ENCODE data around the gene S100PBP.
"Not testable (repeated sequence)": the region's sequence is repeated elsewhere in the genome, so short reads cannot be mapped to it uniquely, and the experiment has no call there.

The S100PBP gene

GRCh38 chr1:32779242-32779641 lies 38.2 kb upstream of the S100PBP start:
- DNase-seq (ENCODE audit: low spot score), result no peak
- no peak for TF ChIP-seq CTCF (IDR thresholded peaks at IDR 0.05)
- Histone ChIP-seq H3K27ac (no peak overlapping the region), H3K4me3 (no peak overlapping the region)

GRCh38 chr1:32780005-32780404 lies 37.4 kb upstream of the S100PBP start:
- Histone ChIP-seq H3K27ac (no peak overlapping the region), H3K4me3 (no peak overlapping the region)
- no peak for TF ChIP-seq CTCF (IDR thresholded peaks at IDR 0.05)
- no peak for DNase-seq (ENCODE audit: low spot score)

- no peak overlapping the region for H3K27ac ChIP-seq
- H3K4me3 ChIP-seq, result no peak overlapping the region
- DNase-seq (ENCODE audit: low spot score), result no peak
- TF ChIP-seq CTCF (IDR thresholded peaks at IDR 0.05), result no peak
Observed at GRCh38 chr1:32780628-32781234, 36.7 kb upstream of the S100PBP start.

GRCh38 chr1:32782086-32782485 lies 35.4 kb upstream of the S100PBP start:
- DNase-seq (ENCODE audit: low spot score), result no peak
- no peak for TF ChIP-seq CTCF (IDR thresholded peaks at IDR 0.05)
- no peak overlapping the region for H3K4me3 ChIP-seq
- H3K27ac ChIP-seq, result no peak overlapping the region

- H3K4me3 ChIP-seq, result no peak overlapping the region
- no peak overlapping the region for H3K27ac ChIP-seq
- DNase-seq (ENCODE audit: low spot score), result no peak
- no peak for TF ChIP-seq CTCF (IDR thresholded peaks at IDR 0.05)
Observed at GRCh38 chr1:32783851-32784250, 33.6 kb upstream of the S100PBP start.

- no peak for TF ChIP-seq CTCF (IDR thresholded peaks at IDR 0.05)
- Histone ChIP-seq H3K4me3 (no peak overlapping the region), H3K27ac (no peak overlapping the region)
- DNase-seq (ENCODE audit: low spot score), result no peak
Observed at GRCh38 chr1:32784817-32785216, 32.6 kb upstream of the S100PBP start.

- DNase-seq (ENCODE audit: low spot score), result no peak
- no peak overlapping the region for H3K27ac ChIP-seq
- TF ChIP-seq CTCF (IDR thresholded peaks at IDR 0.05), result no peak
- H3K4me3 ChIP-seq, result no peak overlapping the region
Observed at GRCh38 chr1:32786856-32787255, 30.6 kb upstream of the S100PBP start.

- H3K27ac ChIP-seq; DNase-seq (ENCODE audit: low spot score); H3K4me3 ChIP-seq: not testable (repeated sequence)
Observed at GRCh38 chr1:32789356-32789755, 28.1 kb upstream of the S100PBP start.

Measured in coronary artery (tissue), 2 donors.